Placental pericyte (primary cell): ENCODE results near the gene SCG2. TPM values are rescaled to one million over a fixed set of nuclear protein-coding genes. Genes with fewer than 3 reads are reported as not detected.

ENCODE experiments used
- total RNA-seq: library from RNA; depleted of rRNA; stranded (reverse); fragments of >200 nt; gene quantifications from 2 replicates; pipeline ENCODE4 v1.2.3, GENCODE V29; 2012

The SCG2 gene, protein sequence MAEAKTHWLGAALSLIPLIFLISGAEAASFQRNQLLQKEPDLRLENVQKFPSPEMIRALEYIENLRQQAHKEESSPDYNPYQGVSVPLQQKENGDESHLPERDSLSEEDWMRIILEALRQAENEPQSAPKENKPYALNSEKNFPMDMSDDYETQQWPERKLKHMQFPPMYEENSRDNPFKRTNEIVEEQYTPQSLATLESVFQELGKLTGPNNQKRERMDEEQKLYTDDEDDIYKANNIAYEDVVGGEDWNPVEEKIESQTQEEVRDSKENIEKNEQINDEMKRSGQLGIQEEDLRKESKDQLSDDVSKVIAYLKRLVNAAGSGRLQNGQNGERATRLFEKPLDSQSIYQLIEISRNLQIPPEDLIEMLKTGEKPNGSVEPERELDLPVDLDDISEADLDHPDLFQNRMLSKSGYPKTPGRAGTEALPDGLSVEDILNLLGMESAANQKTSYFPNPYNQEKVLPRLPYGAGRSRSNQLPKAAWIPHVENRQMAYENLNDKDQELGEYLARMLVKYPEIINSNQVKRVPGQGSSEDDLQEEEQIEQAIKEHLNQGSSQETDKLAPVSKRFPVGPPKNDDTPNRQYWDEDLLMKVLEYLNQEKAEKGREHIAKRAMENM
- 3.0 and 5.3 TPM in 2 replicates for total RNA-seq

DNA sequence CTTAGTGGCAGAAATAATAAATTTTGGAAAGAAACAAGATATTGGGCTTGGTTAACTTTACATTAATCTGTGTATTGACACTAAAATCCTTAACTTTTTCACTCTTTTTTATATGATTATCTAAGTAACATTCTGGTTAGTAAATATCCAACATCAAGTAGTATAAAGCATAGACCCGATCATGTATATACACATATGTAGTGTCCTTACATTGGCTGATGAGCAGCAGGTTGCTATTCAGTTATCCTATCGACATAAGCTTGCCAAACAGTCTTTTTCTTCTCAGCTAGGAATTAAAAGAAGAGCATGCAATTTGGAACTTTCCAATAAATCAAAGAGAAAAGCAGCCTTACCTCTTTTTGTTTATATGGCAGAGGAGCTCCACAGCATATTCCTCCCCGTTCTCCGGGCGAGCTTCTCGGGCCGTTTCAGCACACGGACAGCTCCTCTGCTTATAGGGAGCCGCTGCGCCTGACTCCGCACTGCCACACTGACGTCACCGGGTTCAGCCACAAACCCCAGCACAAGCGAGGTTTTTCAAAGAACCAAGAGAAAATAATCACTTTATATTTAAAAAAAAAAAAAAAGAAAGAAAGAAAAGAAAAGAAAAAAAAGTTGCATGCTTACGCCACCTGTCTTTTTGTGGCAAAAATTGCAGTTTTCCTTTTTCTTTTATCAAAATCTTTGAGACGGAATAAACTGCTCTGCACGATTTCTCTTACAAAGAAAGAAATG lies at the start of gene SCG2:
Gene SCG2, minus strand, starts transcription at position 430 of the 735 bp plus-strand sequence. CDS start 3,079 bp downstream, outside the sequence.

Other genes with a start within 250 kb of the SCG2 start
- gene AP1S3, start 235.2 kb upstream of the SCG2 start, total RNA-seq = 6.4 and 7.7 TPM in 2 replicates